Chondrocyte (in vitro differentiated cells): Measurements from ENCODE around the gene LHX3. TPM values are rescaled to one million over a fixed set of nuclear protein-coding genes. Genes with fewer than 3 reads are reported as not detected.

ENCODE experiments used
- DNase-seq: peaks from one replicate; pipeline ENCODE4 v3.0.0; 2021; ENCODE audit warnings: mixed read lengths, low spot score
- H3K27ac Mint-ChIP-seq: one replicate; pipeline ENCODE4 v1.8.0; 2021; ENCODE audit warnings: mild to moderate bottlenecking, moderate library complexity, mixed read lengths; ENCODE audit not compliant: unreplicated experiment
- H3K27me3 Mint-ChIP-seq: 2 replicates; pipeline ENCODE4 v1.8.0; 2021; ENCODE audit warnings: low read depth, mixed read lengths
- H3K36me3 Mint-ChIP-seq: 2 replicates; pipeline ENCODE4 v1.8.0; 2021; ENCODE audit warnings: low read depth, mixed read lengths
- H3K4me1 Mint-ChIP-seq: 2 replicates; pipeline ENCODE4 v1.8.0; 2021; ENCODE audit warnings: low read depth, mild to moderate bottlenecking, mixed read lengths
- H3K4me3 Mint-ChIP-seq: one replicate; pipeline ENCODE4 v1.8.0; 2021; ENCODE audit warnings: mild to moderate bottlenecking, moderate library complexity, mixed read lengths; ENCODE audit not compliant: unreplicated experiment
- H3K9me3 Mint-ChIP-seq: 2 replicates; pipeline ENCODE4 v1.8.0; 2021; ENCODE audit warnings: low read depth, mixed read lengths
- total RNA-seq: library from RNA; stranded (reverse); gene quantifications from 3 replicates; pipeline ENCODE4 v1.2.1, GENCODE V29; 2021
- TF ChIP-seq, protein P1 (sequence below): fragments of 200-600 bp; sonication (generic); IDR thresholded peaks from 2 replicates; pipeline ENCODE4 v1.5.0; 2021; ENCODE audit warnings: antibody characterized with exemption, mild to moderate bottlenecking, moderate library complexity

The LHX3 gene
- total RNA-seq, 1 donor from 2014 or later: not detected

GRCh38 chr9:136225748-136226679 is 21.1 kb upstream of the LHX3 start:
- TF ChIP-seq, protein P1, sequence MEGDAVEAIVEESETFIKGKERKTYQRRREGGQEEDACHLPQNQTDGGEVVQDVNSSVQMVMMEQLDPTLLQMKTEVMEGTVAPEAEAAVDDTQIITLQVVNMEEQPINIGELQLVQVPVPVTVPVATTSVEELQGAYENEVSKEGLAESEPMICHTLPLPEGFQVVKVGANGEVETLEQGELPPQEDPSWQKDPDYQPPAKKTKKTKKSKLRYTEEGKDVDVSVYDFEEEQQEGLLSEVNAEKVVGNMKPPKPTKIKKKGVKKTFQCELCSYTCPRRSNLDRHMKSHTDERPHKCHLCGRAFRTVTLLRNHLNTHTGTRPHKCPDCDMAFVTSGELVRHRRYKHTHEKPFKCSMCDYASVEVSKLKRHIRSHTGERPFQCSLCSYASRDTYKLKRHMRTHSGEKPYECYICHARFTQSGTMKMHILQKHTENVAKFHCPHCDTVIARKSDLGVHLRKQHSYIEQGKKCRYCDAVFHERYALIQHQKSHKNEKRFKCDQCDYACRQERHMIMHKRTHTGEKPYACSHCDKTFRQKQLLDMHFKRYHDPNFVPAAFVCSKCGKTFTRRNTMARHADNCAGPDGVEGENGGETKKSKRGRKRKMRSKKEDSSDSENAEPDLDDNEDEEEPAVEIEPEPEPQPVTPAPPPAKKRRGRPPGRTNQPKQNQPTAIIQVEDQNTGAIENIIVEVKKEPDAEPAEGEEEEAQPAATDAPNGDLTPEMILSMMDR: peak; percentile 84
- Mint-ChIP-seq H3K9me3 (no peaks in the 10 kb centered on the region), H3K4me1 (peaks cover 10% of the 10 kb centered on the region), H3K27ac (no peak overlapping the region), H3K36me3 (peaks cover 5% of the 10 kb centered on the region), H3K27me3 (no peaks in the 10 kb centered on the region), H3K4me3 (no peak overlapping the region)
- DNase-seq: no peak

GRCh38 chr9:136225366-136225747 is 20.4 kb upstream of the LHX3 start:
- Mint-ChIP-seq H3K4me1 (peaks cover 10% of the 10 kb centered on the region), H3K9me3 (no peaks in the 10 kb centered on the region), H3K27me3 (no peaks in the 10 kb centered on the region), H3K36me3 (peaks cover 5% of the 10 kb centered on the region), H3K4me3 (no peak overlapping the region), H3K27ac (no peak overlapping the region)
- TF ChIP-seq, protein P1: no peak
- no peak for DNase-seq

DNA sequence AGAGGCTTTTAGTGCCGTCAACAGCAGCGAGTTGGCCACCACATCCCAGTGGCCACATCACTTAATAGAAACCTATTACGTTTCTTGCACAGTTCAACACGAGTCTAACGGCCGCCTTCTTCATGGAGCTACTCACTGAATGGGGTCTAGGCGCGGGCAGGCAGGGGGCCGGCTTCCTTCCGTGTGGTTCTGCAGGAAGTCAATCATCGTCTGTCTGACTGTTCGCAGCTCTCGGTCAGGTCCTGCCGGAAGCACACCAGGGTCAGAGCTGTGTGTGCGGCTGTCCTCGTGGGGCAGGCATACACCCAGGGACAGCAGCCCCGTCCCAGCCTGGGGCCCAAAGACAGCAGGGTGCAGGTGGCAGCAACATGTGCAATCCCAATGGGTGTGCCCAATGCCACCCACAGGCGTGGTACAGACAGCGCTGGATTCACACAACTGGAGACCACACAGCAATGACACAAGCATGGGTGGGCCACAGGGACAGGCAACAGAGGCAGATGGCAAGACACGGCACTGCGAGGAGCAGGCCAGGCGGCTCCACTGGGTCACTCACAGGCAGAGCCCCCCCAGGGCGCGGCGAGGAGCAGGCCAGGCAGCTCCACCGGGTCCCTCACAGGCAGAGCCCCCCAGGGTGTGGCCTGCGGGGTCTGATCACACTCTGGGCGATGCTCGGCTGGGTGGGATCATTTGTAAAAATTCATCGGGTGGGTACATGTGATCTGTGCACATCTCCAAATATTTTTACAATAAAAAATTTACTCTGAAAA is 19.1 kb upstream of the LHX3 start:
- no peaks in the 10 kb centered on the region for H3K9me3 Mint-ChIP-seq
- TF ChIP-seq, protein P1: no peak
- peaks cover 10% of the 10 kb centered on the region for H3K4me1 Mint-ChIP-seq
- peaks cover 5% of the 10 kb centered on the region for H3K36me3 Mint-ChIP-seq
- DNase-seq: no peak
- H3K27me3 Mint-ChIP-seq: no peaks in the 10 kb centered on the region
- H3K4me3 Mint-ChIP-seq: no peak overlapping the region
- H3K27ac Mint-ChIP-seq: no peak overlapping the region

DNA sequence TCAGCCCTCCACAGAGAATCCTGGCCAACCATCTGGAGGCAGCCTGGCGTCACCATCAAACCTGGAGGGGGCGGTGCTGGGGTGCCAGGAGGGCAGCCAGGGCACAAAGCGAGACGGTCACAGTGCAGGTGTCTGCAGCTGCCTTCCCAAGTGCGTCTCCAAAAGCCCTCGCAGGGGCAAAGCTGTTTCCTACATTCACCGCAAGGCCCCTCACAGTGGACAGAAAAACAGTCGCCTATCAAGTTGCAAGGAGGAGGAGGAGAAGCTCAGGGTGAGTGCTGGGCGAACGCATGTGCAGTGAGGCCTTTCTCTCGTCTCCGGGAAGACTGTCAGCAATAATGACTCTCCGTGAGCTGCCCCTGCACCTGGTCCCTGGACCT is 18.0 kb upstream of the LHX3 start:
- no peak overlapping the region for H3K4me3 Mint-ChIP-seq
- DNase-seq: no peak
- TF ChIP-seq, protein P1: no peak
- H3K27ac Mint-ChIP-seq: no peak overlapping the region
- no peaks in the 10 kb centered on the region for H3K27me3 Mint-ChIP-seq
- peaks cover under 1% of the 10 kb centered on the region for H3K4me1 Mint-ChIP-seq
- peaks cover 5% of the 10 kb centered on the region for H3K36me3 Mint-ChIP-seq
- H3K9me3 Mint-ChIP-seq: no peaks in the 10 kb centered on the region

DNA sequence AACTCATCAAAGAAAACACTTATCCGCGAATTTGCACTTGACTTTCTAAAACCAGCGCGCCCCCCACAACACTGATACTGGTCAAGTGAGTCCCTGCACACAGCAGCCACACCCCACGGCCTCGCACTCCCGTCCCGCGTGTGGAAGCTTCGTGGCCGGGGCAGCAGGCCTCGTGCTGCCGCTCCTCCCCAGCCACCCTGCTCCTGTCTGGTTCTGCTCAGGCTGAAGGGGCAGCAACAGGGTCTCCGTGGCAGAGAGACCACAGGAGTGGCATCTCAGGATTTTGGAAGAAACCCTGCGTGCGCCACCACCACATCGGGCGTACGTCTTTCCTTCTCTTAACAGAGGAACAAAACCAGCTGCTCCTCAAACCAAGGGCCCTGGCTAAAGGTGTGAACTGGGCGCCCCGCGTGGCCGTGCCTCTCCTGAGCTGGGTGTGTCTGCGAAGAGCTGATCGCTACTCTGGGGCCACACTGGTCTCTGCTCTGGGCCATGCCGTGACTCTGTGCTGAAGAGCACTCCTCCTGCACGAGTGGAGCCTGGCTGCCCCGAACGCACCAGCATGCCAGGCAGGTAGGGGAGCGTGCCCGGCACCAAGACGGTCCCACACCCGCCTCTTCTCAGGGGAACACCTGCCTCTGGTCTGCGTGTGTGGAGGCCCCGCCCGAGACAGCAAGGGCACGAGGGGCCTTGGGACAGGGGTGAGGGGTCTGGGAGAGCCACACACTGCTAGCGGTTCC is 17.4 kb upstream of the LHX3 start:
- no peak for DNase-seq
- H3K9me3 Mint-ChIP-seq: no peaks in the 10 kb centered on the region
- no peak overlapping the region for H3K27ac Mint-ChIP-seq
- H3K4me1 Mint-ChIP-seq: no peaks in the 10 kb centered on the region
- TF ChIP-seq, protein P1: no peak
- H3K4me3 Mint-ChIP-seq: no peak overlapping the region
- H3K27me3 Mint-ChIP-seq: no peaks in the 10 kb centered on the region
- H3K36me3 Mint-ChIP-seq: peaks cover 5% of the 10 kb centered on the region
